CD4-positive, alpha-beta T cell (primary cell): ENCODE measurements around the gene DYNLL2. TPM values are rescaled to one million over a fixed set of nuclear protein-coding genes. Genes with fewer than 3 reads are reported as not detected.

Experiments used
- ATAC-seq: fragments of 200-7000 bp; cut with Tn5 transposase; one replicate; pipeline ENCODE4 v1.10.0; 2022; ENCODE audit warnings: mild to moderate bottlenecking; ENCODE audit not compliant: poor library complexity
- CTCF ChIA-PET: fragments of 350-600 bp; sonication (Branson Sonifier 250); formaldehyde crosslinking; loops from one replicate; lab custom pipeline; 2021; ENCODE audit warnings: antibody characterized with exemption, inconsistent platforms; lab: Charles Lee
- POLR2A ChIA-PET: fragments of 350-600 bp; sonication (Branson Sonifier 250); formaldehyde crosslinking; loops from one replicate; lab custom pipeline; 2021; ENCODE audit warnings: antibody characterized with exemption, inconsistent platforms; lab: Charles Lee
- DNase-seq, 14 experiments: peaks; one replicate each; pipeline ENCODE4 v3.0.0-alpha.2; 2013 to 2020; ENCODE audit warnings: mixed read lengths in 2 of 14
- H3K27ac ChIP-seq, 2 donors: one replicate each; pipeline versions ENCODE4 v1.5.1 to v1.7.0; 2013; ENCODE audit warnings: low read length in 2 of 2, low read depth in 1 of 2, mild to moderate bottlenecking in 1 of 2
- H3K27me3 ChIP-seq, 2 experiments: 1 replicate in 1 of 2; 2 replicates in 1 of 2; pipeline versions ENCODE4 v1.6.1 to v1.7.0; 2013; ENCODE audit warnings: low read length in 2 of 2, control low read depth in 1 of 2, mild to moderate bottlenecking in 1 of 2, moderate library complexity in 1 of 2; ENCODE audit not compliant: insufficient read depth in 2 of 2, control insufficient read depth in 1 of 2
- H3K36me3 ChIP-seq: one replicate; pipeline ENCODE4 v1.6.1; 2013; ENCODE audit warnings: low read length, control low read depth; ENCODE audit not compliant: insufficient read depth
- H3K4me1 ChIP-seq: one replicate; pipeline ENCODE4 v1.6.1; 2013; ENCODE audit warnings: low read length, control low read depth; ENCODE audit not compliant: insufficient read depth
- H3K4me3 ChIP-seq: one replicate; pipeline ENCODE4 v1.5.1; 2013; ENCODE audit warnings: mild to moderate bottlenecking, low read length, moderate library complexity
- H3K9me3 ChIP-seq, 2 experiments: 1 replicate in 1 of 2; 2 replicates in 1 of 2; pipeline versions ENCODE4 v1.6.1 to v1.7.0; 2013; ENCODE audit warnings: low read length in 2 of 2, mild to moderate bottlenecking in 2 of 2, control low read depth in 1 of 2, moderate library complexity in 1 of 2; ENCODE audit not compliant: control insufficient read depth in 1 of 2, insufficient read depth in 1 of 2
- H3K27ac Mint-ChIP-seq: one replicate; pipeline ENCODE4 v1.8.0; 2020; ENCODE audit warnings: mixed read lengths
- H3K27me3 Mint-ChIP-seq: one replicate; pipeline ENCODE4 v1.8.0; 2021; ENCODE audit warnings: mixed read lengths
- H3K36me3 Mint-ChIP-seq: one replicate; pipeline ENCODE4 v1.8.0; 2021; ENCODE audit warnings: low read depth, mixed read lengths
- H3K4me1 Mint-ChIP-seq: one replicate; pipeline ENCODE4 v1.8.0; 2021; ENCODE audit warnings: low read depth, mixed read lengths
- H3K4me3 Mint-ChIP-seq: one replicate; pipeline ENCODE4 v1.8.0; 2020; ENCODE audit warnings: mild to moderate bottlenecking, mixed read lengths
- H3K9me3 Mint-ChIP-seq: one replicate; pipeline ENCODE4 v1.8.0; 2020; ENCODE audit warnings: mixed read lengths
- CTCF ChIP-seq: fragments of 200-600 bp; IDR thresholded peaks from one replicate; pipeline ENCODE4 v1.8.0; 2022; ENCODE audit warnings: antibody characterized with exemption, mild to moderate bottlenecking
- intact Hi-C, 2 experiments: fragments of 100-400 bp; cut with DNase I in 1 of 2; cut with micrococcal nuclease in 1 of 2; formaldehyde crosslinking; loops; one replicate each; pipeline versions ENCODE4 v1.15.1 to v1.9.0; 2023 to 2025; cut with DNase I, micrococcal nuclease
- total RNA-seq, 174 experiments: library from RNA in 2 of 174; stranded (reverse) in 2 of 174; gene quantifications; one replicate each; pipeline ENCODE4 v1.2.3 and lab custom pipeline; 2021 to 2026

Gene DYNLL2
- total RNA-seq, 2 experiments from 2014 or later, result 30.9 to 32.2 TPM

- Mint-ChIP-seq H3K4me3 (no peak overlapping the region), H3K27me3 (no peaks in the 10 kb centered on the region), H3K27ac (no peak overlapping the region), H3K4me1 (peaks cover 1% of the 10 kb centered on the region), H3K9me3 (no peaks in the 10 kb centered on the region), H3K36me3 (peaks cover 4% of the 10 kb centered on the region)
- H3K36me3 ChIP-seq, result no peaks in the 10 kb centered on the region
- H3K4me1 ChIP-seq, result peaks cover 9% of the 10 kb centered on the region
- TF ChIP-seq CTCF, result no peak
- no peaks in the 10 kb centered on the region for H3K27me3 ChIP-seq
- no peak overlapping the region for H3K4me3 ChIP-seq
- H3K27ac ChIP-seq, result no peak overlapping the region
- ChIA-PET CTCF (no interaction called here), POLR2A (no interaction called here)
- intact Hi-C loops, result loop anchor here in 1 of 2 experiments (5.0 kb wide), 3 partner anchors 92 to 992 kb away; partner anchors contain the start of genes AKAP1, MTMR4 and VEZF1
- H3K9me3 ChIP-seq, result no peaks in the 10 kb centered on the region
- no peak for ATAC-seq
- DNase-seq, result no peak
Measured at GRCh38 chr17:58079300-58080033, 3.8 kb upstream of the DYNLL2 start.

GRCh38 chr17:58081646-58082340 lies 1.4 kb upstream of the DYNLL2 start:
- Mint-ChIP-seq H3K4me1 (peaks cover 25% of the 10 kb centered on the region), H3K27ac (peak overlapping the region; percentile 32), H3K36me3 (peaks cover 25% of the 10 kb centered on the region), H3K9me3 (no peaks in the 10 kb centered on the region), H3K4me3 (peak overlapping the region; percentile 79), H3K27me3 (no peaks in the 10 kb centered on the region)
- no peak for TF ChIP-seq CTCF
- Histone ChIP-seq H3K27ac (no peak overlapping the region), H3K4me1 (peaks cover 29% of the 10 kb centered on the region), H3K27me3 (no peaks in the 10 kb centered on the region), H3K4me3 (no peak overlapping the region), H3K36me3 (peaks cover 16% of the 10 kb centered on the region), H3K9me3 (no peaks in the 10 kb centered on the region)
- intact Hi-C loops, result loop anchor here in 1 of 2 experiments (1.0 to 5.0 kb wide), 4 partner anchors 94 to 994 kb away; partner anchors contain the start of genes AKAP1, MTMR4 and VEZF1
- no peak for ATAC-seq
- no peak for DNase-seq
- ChIA-PET CTCF (no interaction called here), POLR2A (interaction anchor here (4.0 kb wide), 1 partner anchor 75 kb away, joined by 62 read pairs; the partner anchor contains the start of gene SRSF1)

GRCh38 chr17:58082341-58082869 lies 814 bp upstream of the DYNLL2 start:
- no peak for TF ChIP-seq CTCF
- Histone ChIP-seq H3K27me3 (no peaks in the 10 kb centered on the region), H3K36me3 (peaks cover 22% of the 10 kb centered on the region), H3K27ac (peak overlapping the region; percentile 48 to 63), H3K4me3 (peak overlapping the region; percentile 39), H3K9me3 (no peaks in the 10 kb centered on the region), H3K4me1 (peaks cover 35% of the 10 kb centered on the region)
- ATAC-seq, result no peak
- Mint-ChIP-seq H3K4me1 (peaks cover 31% of the 10 kb centered on the region), H3K9me3 (no peaks in the 10 kb centered on the region), H3K4me3 (peak overlapping the region; percentile 79), H3K27ac (peak overlapping the region; percentile 51), H3K36me3 (peaks cover 31% of the 10 kb centered on the region), H3K27me3 (no peaks in the 10 kb centered on the region)
- DNase-seq, result no peak
- intact Hi-C loops, result loop anchor here in 1 of 2 experiments (5.0 kb wide), 3 partner anchors 95 to 995 kb away; partner anchors contain the start of genes AKAP1, MTMR4 and VEZF1
- ChIA-PET CTCF (no interaction called here), POLR2A (interaction anchor here (1.0 to 4.0 kb wide), 6 partner anchors 14 to 1073 kb away, joined by 4 to 62 read pairs (median 4); partner anchors contain the start of genes MRPS23, PRR11, SKA2 and SRSF1)
